SK-N-SH (cell line): ENCODE measurements around the gene PHLPP1.

Source experiments
- EP300 ChIP-seq, 2 experiments: IDR thresholded peaks; 2 replicates each; pipeline versions ENCODE4 v1.4.0 to v1.6.1; 2012; ENCODE audit warnings: borderline replicate concordance in 1 of 2, low read depth in 1 of 2, low read length in 1 of 2
- GABPA ChIP-seq: IDR thresholded peaks from 2 replicates; pipeline ENCODE4 v1.4.0; 2012; ENCODE audit warnings: low read depth, mild to moderate bottlenecking
- MXI1 ChIP-seq: IDR thresholded peaks from 2 replicates; pipeline ENCODE4 v1.6.1; 2012; ENCODE audit warnings: mild to moderate bottlenecking, low read depth, low read length, improper control_type of control experiment
- NRF1 ChIP-seq: IDR thresholded peaks from 2 replicates; pipeline ENCODE4 v1.6.1; 2012; ENCODE audit warnings: low read depth, mild to moderate bottlenecking, low read length
- TAF1 ChIP-seq: IDR thresholded peaks from 2 replicates; pipeline ENCODE4 v1.6.1; 2012; ENCODE audit warnings: low read depth, mild to moderate bottlenecking, low read length, moderate library complexity, borderline replicate concordance
- TF ChIP-seq, protein P1 (sequence below): fragments of 200-600 bp; sonication (generic); IDR thresholded peaks from 2 replicates; pipeline ENCODE4 v1.6.1; 2017; ENCODE audit warnings: antibody characterized with exemption, mild to moderate bottlenecking, moderate library complexity
- TF ChIP-seq, protein P2 (sequence below): IDR thresholded peaks from 2 replicates; pipeline ENCODE4 v1.4.0; 2012; ENCODE audit warnings: low read depth, borderline replicate concordance

DNA sequence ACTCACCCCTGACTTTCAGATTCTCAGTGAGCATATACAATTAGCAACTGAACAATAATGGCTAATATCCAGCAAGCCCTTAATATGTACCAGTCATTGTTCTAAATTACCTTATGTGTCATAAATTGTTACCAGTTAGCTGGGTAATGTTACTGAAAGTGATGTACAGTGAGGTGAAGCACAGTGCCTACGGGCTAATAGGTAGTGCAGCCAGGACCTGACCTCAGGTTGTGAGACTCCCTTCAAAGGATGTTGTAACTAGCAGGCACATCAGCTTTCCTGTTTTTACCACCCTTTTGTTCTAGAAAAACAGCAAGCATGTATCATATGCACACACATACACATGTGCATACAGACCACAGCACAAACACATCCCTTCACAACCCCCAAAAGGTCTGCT lies 258.3 kb downstream of the PHLPP1 start:
- TF ChIP-seq, protein P1, sequence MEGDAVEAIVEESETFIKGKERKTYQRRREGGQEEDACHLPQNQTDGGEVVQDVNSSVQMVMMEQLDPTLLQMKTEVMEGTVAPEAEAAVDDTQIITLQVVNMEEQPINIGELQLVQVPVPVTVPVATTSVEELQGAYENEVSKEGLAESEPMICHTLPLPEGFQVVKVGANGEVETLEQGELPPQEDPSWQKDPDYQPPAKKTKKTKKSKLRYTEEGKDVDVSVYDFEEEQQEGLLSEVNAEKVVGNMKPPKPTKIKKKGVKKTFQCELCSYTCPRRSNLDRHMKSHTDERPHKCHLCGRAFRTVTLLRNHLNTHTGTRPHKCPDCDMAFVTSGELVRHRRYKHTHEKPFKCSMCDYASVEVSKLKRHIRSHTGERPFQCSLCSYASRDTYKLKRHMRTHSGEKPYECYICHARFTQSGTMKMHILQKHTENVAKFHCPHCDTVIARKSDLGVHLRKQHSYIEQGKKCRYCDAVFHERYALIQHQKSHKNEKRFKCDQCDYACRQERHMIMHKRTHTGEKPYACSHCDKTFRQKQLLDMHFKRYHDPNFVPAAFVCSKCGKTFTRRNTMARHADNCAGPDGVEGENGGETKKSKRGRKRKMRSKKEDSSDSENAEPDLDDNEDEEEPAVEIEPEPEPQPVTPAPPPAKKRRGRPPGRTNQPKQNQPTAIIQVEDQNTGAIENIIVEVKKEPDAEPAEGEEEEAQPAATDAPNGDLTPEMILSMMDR, result no peak
- TF ChIP-seq, protein P2, sequence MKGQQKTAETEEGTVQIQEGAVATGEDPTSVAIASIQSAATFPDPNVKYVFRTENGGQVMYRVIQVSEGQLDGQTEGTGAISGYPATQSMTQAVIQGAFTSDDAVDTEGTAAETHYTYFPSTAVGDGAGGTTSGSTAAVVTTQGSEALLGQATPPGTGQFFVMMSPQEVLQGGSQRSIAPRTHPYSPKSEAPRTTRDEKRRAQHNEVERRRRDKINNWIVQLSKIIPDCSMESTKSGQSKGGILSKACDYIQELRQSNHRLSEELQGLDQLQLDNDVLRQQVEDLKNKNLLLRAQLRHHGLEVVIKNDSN, result no peak
- TF ChIP-seq GABPA (no peak), NRF1 (no peak), MXI1 (no peak), TAF1 (no peak), EP300 (IDR thresholded peaks at IDR 0.05; ENCODE audit: borderline replicate concordance in 1 of 2, low read depth in 1 of 2, low read length in 1 of 2) (no peak)
